ENCODE results near the gene DLG2.

GRCh38 chr11:84884836-84885235, 742.3 kb downstream of the DLG2 start:
- TF ChIP-seq, protein P1, sequence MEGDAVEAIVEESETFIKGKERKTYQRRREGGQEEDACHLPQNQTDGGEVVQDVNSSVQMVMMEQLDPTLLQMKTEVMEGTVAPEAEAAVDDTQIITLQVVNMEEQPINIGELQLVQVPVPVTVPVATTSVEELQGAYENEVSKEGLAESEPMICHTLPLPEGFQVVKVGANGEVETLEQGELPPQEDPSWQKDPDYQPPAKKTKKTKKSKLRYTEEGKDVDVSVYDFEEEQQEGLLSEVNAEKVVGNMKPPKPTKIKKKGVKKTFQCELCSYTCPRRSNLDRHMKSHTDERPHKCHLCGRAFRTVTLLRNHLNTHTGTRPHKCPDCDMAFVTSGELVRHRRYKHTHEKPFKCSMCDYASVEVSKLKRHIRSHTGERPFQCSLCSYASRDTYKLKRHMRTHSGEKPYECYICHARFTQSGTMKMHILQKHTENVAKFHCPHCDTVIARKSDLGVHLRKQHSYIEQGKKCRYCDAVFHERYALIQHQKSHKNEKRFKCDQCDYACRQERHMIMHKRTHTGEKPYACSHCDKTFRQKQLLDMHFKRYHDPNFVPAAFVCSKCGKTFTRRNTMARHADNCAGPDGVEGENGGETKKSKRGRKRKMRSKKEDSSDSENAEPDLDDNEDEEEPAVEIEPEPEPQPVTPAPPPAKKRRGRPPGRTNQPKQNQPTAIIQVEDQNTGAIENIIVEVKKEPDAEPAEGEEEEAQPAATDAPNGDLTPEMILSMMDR (IDR thresholded peaks at IDR 0.05; ENCODE audit: low read depth, low read length), result no peak
- TF ChIP-seq EZH2phosphoT487 (IDR thresholded peaks at IDR 0.05; ENCODE audit: low read depth), result no peak
